Peyer's patch (tissue), 4 donors: ENCODE measurements around the gene TSSK2.

Experiments
- POLR2A ChIP-seq, 2 donors: fragments of 450-650 bp; IDR thresholded peaks; one replicate each; pipeline ENCODE4 v1.5.1; 2017; ENCODE audit warnings: antibody characterized with exemption in 2 of 2, mild to moderate bottlenecking in 2 of 2, moderate library complexity in 2 of 2
- TF ChIP-seq, protein P1 (sequence below), 6 experiments: fragments of 450-650 bp in 4 of 6; fragments of 200-600 bp in 2 of 6; sonication (generic) in 1 of 6; IDR thresholded peaks; one replicate each; pipeline ENCODE4 v1.5.1; 2017 to 2019; ENCODE audit warnings: antibody characterized with exemption in 6 of 6, mild to moderate bottlenecking in 3 of 6, moderate library complexity in 1 of 6

DNA sequence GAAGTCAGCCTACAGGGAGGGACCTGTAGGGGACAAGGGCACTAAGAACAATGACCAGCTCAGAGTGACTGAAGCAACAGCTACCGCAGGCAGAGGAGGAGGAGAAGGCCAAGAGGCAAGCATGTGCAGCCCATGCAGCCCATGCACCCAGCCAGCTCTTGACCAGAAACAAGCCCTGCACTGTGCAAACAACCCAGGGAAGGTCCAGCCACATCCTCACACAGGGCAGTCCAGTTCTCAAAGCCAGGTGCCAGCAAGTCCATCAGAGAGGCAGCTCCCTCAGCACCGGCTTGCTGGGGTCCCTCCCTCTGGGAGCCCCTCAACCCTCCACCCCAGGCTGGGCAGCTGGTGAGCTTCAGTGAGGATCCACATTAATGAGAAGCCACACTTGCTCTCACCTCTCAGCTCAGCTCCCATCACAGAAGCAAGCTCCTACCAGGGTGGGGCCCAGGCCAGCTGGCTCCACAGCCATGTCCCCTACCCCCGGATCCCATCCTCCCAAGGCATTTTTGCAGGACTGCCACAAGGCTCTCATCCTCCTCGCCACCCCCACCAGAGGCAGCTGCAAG, 16.0 kb upstream of the TSSK2 start:
- TF ChIP-seq POLR2A (IDR thresholded peaks at IDR 0.05): no peak
- TF ChIP-seq, protein P1, sequence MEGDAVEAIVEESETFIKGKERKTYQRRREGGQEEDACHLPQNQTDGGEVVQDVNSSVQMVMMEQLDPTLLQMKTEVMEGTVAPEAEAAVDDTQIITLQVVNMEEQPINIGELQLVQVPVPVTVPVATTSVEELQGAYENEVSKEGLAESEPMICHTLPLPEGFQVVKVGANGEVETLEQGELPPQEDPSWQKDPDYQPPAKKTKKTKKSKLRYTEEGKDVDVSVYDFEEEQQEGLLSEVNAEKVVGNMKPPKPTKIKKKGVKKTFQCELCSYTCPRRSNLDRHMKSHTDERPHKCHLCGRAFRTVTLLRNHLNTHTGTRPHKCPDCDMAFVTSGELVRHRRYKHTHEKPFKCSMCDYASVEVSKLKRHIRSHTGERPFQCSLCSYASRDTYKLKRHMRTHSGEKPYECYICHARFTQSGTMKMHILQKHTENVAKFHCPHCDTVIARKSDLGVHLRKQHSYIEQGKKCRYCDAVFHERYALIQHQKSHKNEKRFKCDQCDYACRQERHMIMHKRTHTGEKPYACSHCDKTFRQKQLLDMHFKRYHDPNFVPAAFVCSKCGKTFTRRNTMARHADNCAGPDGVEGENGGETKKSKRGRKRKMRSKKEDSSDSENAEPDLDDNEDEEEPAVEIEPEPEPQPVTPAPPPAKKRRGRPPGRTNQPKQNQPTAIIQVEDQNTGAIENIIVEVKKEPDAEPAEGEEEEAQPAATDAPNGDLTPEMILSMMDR (IDR thresholded peaks at IDR 0.05): no peak
